GM12873 (cell line): ENCODE measurements around the gene MAN1C1.

Source experiments
- CTCF ChIP-seq: IDR thresholded peaks from 2 replicates; pipeline ENCODE4 v1.5.1; 2012; ENCODE audit warnings: low read depth, mild to moderate bottlenecking, moderate library complexity, low read length, control low read depth; ENCODE audit not compliant: insufficient read depth; ENCODE audit errors: missing control alignments

Gene MAN1C1

GRCh38 chr1:25647863-25648262 is 31.3 kb downstream of the MAN1C1 start:
- TF ChIP-seq CTCF, result no peak

- no peak for TF ChIP-seq CTCF
Observed at GRCh38 chr1:25648681-25649440, 32.3 kb downstream of the MAN1C1 start.

GRCh38 chr1:25649505-25650288 is 33.1 kb downstream of the MAN1C1 start:
- TF ChIP-seq CTCF, result no peak

GRCh38 chr1:25650289-25650576 is 33.6 kb downstream of the MAN1C1 start:
- TF ChIP-seq CTCF, result no peak

GRCh38 chr1:25651036-25651640 is 34.5 kb downstream of the MAN1C1 start:
- TF ChIP-seq CTCF, result no peak

GRCh38 chr1:25651824-25652741 is 35.5 kb downstream of the MAN1C1 start:
- no peak for TF ChIP-seq CTCF

GRCh38 chr1:25653558-25653957 is 37.0 kb downstream of the MAN1C1 start:
- TF ChIP-seq CTCF, result no peak
